K562 (cell line): Measurements from ENCODE around the gene MRPL37. TPM values are rescaled to one million over a fixed set of nuclear protein-coding genes. Genes with fewer than 3 reads are reported as not detected.
A peak's percentile ranks its signal among the peaks of the same experiment; 100 is the strongest.

Experiments
- BHLHE40 ChIP-seq: IDR thresholded peaks from 2 replicates; pipeline ENCODE4 v1.6.1; 2011; ENCODE audit warnings: low read length, improper control_type of control experiment
- JUN ChIP-seq, 2 experiments: sonication (generic) in 1 of 2; formaldehyde crosslinking in 1 of 2; IDR thresholded peaks; 2 replicates each; pipeline versions ENCODE4 v1.6.1 to v1.8.0; 2012 to 2022; ENCODE audit warnings: borderline replicate concordance in 2 of 2, mild to moderate bottlenecking in 2 of 2, improper control_type of control experiment in 1 of 2, low read depth in 1 of 2, low read length in 1 of 2, missing genetic modification reagents in 1 of 2
- KLF6 ChIP-seq: fragments of 250-450 bp; sonication (Bioruptor Pico); IDR thresholded peaks from 2 replicates; pipeline ENCODE4 v1.4.0; 2020; ENCODE audit warnings: mild to moderate bottlenecking, moderate library complexity, borderline replicate concordance
- L3MBTL2 ChIP-seq: fragments of 450-650 bp; IDR thresholded peaks from 2 replicates; pipeline ENCODE4 v1.6.1; 2016; ENCODE audit warnings: mild to moderate bottlenecking, moderate library complexity
- LARP7 ChIP-seq: fragments of 450-650 bp; IDR thresholded peaks from 2 replicates; pipeline ENCODE4 v1.6.1; 2016
- MBD2 ChIP-seq: sonication (generic); IDR thresholded peaks from 2 replicates; pipeline ENCODE4 v1.6.1; 2016; ENCODE audit warnings: low read depth, borderline replicate concordance
- NFIC ChIP-seq: fragments of 450-650 bp; IDR thresholded peaks from 2 replicates; pipeline ENCODE4 v1.6.1; 2017; ENCODE audit warnings: mild to moderate bottlenecking, inconsistent platforms
- NRF1 ChIP-seq, 2 experiments: fragments of 450-650 bp; IDR thresholded peaks in 1 of 2; conservative IDR thresholded peaks in 1 of 2; 2 replicates each; pipeline ENCODE4 v1.6.1; 2014; ENCODE audit warnings: mild to moderate bottlenecking in 2 of 2
- RREB1 ChIP-seq: fragments of 250-450 bp; sonication (Bioruptor Pico); IDR thresholded peaks from 2 replicates; pipeline ENCODE4 v1.4.0; 2020
- SAP30 ChIP-seq: fragments of 200-600 bp; sonication (generic); IDR thresholded peaks from 2 replicates; pipeline ENCODE4 v1.6.1; 2012; ENCODE audit warnings: borderline replicate concordance, low read depth, mild to moderate bottlenecking, moderate library complexity, low read length, control low read depth, inconsistent platforms; ENCODE audit not compliant: insufficient read depth, poor library complexity, severe bottlenecking
- SPI1 ChIP-seq: IDR thresholded peaks from 2 replicates; pipeline ENCODE4 v1.6.1; 2011; ENCODE audit warnings: low read depth, low read length, control low read depth, borderline replicate concordance
- XRCC5 ChIP-seq: fragments of 200-400 bp; formaldehyde crosslinking; IDR thresholded peaks from 2 replicates; pipeline ENCODE4 v1.6.1; 2017; ENCODE audit warnings: low read depth, mild to moderate bottlenecking, low read length
- ZBTB12 ChIP-seq: fragments of 250-450 bp; sonication (Bioruptor Pico); IDR thresholded peaks from 2 replicates; pipeline ENCODE4 v1.4.0; 2020
- ZEB2 ChIP-seq: fragments of 450-650 bp; IDR thresholded peaks from 2 replicates; pipeline ENCODE4 v1.6.1; 2016
- ZNF324 ChIP-seq: fragments of 250-450 bp; sonication (Bioruptor Pico); IDR thresholded peaks from 2 replicates; pipeline ENCODE4 v1.4.0; 2020; ENCODE audit warnings: mild to moderate bottlenecking
- polyA plus RNA-seq, 8 experiments: library from polyadenylated mRNA; depleted of rRNA in 4 of 8; stranded (reverse) in 5 of 8; unstranded in 3 of 8; fragments of >200 nt; fragmentation: Nextera tagmentation in 2 of 8; fragmentation: Illumina TruSeq in 1 of 8; extraction: Ambion mirVana in 2 of 8; extraction: Trizol in 1 of 8; gene quantifications; 2 replicates each; pipeline versions ENCODE4 v1.2.1 to v1.2.3, GENCODE V29; 2011 to 2014; ENCODE audit warnings: inconsistent platforms in 1 of 8, missing spikeins in 1 of 8
- total RNA-seq, 7 experiments: library from RNA; depleted of rRNA in 6 of 7; stranded (reverse); fragments of >200 nt in 6 of 7; fragmentation: Illumina TruSeq in 2 of 7; extraction: Trizol in 2 of 7; gene quantifications; 2 replicates each; pipeline versions ENCODE4 v1.2.1 to v1.2.3, GENCODE V29; 2011 to 2021; ENCODE audit warnings: low replicate concordance in 1 of 7
- TF ChIP-seq, protein P1 (sequence below): fragments of 450-650 bp; IDR thresholded peaks from 2 replicates; pipeline ENCODE4 v1.6.1; 2017; ENCODE audit warnings: antibody characterized with exemption
- TF ChIP-seq, protein P2 (sequence below): IDR thresholded peaks from 2 replicates; pipeline ENCODE4 v1.6.1; 2014; ENCODE audit warnings: antibody characterized with exemption

Gene MRPL37
- total and polyA plus RNA-seq, 9 of the 15 experiments (the other 6 are each of a cell fraction or from before 2014, with no cell fraction given), result 52.2 to 303 (median 180) TPM

DNA sequence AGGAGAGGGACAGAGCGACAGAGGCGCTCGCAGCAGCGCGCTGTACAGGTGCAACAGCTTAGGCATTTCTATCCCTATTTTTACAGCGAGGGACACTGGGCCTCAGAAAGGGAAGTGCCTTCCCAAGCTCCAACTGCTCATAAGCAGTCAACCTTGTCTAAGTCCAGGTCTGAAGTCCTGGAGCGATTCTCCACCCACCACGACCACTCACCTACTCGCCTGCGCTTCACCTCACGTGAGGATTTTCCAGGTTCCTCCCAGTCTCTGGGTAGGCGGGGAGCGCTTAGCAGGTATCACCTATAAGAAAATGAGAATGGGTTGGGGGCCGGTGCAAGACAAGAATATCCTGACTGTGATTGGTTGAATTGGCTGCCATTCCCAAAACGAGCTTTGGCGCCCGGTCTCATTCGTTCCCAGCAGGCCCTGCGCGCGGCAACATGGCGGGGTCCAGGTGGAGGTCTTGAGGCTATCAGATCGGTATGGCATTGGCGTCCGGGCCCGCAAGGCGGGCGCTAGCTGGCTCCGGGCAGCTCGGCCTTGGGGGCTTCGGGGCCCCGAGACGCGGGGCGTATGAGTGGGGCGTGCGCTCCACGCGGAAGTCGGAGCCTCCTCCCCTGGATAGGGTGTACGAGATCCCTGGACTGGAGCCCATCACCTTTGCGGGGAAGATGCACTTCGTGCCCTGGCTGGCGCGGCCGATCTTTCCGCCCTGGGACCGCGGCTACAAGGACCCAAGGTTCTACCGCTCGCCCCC, at the start of gene MRPL37, which contains the start of gene CYB5RL (continued):
- TF ChIP-seq, protein P1, sequence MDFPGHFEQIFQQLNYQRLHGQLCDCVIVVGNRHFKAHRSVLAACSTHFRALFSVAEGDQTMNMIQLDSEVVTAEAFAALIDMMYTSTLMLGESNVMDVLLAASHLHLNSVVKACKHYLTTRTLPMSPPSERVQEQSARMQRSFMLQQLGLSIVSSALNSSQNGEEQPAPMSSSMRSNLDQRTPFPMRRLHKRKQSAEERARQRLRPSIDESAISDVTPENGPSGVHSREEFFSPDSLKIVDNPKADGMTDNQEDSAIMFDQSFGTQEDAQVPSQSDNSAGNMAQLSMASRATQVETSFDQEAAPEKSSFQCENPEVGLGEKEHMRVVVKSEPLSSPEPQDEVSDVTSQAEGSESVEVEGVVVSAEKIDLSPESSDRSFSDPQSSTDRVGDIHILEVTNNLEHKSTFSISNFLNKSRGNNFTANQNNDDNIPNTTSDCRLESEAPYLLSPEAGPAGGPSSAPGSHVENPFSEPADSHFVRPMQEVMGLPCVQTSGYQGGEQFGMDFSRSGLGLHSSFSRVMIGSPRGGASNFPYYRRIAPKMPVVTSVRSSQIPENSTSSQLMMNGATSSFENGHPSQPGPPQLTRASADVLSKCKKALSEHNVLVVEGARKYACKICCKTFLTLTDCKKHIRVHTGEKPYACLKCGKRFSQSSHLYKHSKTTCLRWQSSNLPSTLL, result no peak
- TF ChIP-seq RREB1 (CRISPR knock-in tag) (0 out of 2 replicates have a peak, but pooled peaks have one; percentile 71), KLF6 (no peak), ZNF324 (CRISPR knock-in tag) (0 out of 2 replicates have a peak, but pooled peaks have one; percentile 24), NFIC (peak; percentile 74), ZEB2 (peak; percentile 94), BHLHE40 (peak; percentile 99), L3MBTL2 (peak; percentile 53), SPI1 (peak; percentile 81), SAP30 (peak; percentile 69), NRF1 (conservative IDR thresholded peaks at IDR 0.05 in 1 of 2, IDR thresholded peaks at IDR 0.05 in 1 of 2) (peak; percentile 75 to 79), LARP7 (no peak), MBD2 (peak; percentile 92), ZBTB12 (CRISPR knock-in tag) (peak; percentile 7; the same call in 1 of the 2 replicates), JUN (IDR thresholded peaks at IDR 0.05; ENCODE audit: borderline replicate concordance, low read depth, low read length) (0 out of 2 replicates have a peak, but pooled peaks have one; percentile 38), JUN (CRISPR knock-in tag; IDR thresholded peaks at IDR 0.05; ENCODE audit: borderline replicate concordance) (no peak), XRCC5 (no peak)
- TF ChIP-seq, protein P2, sequence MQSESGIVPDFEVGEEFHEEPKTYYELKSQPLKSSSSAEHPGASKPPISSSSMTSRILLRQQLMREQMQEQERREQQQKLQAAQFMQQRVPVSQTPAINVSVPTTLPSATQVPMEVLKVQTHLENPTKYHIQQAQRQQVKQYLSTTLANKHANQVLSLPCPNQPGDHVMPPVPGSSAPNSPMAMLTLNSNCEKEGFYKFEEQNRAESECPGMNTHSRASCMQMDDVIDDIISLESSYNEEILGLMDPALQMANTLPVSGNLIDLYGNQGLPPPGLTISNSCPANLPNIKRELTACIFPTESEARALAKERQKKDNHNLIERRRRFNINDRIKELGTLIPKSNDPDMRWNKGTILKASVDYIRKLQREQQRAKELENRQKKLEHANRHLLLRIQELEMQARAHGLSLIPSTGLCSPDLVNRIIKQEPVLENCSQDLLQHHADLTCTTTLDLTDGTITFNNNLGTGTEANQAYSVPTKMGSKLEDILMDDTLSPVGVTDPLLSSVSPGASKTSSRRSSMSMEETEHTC, result peak; percentile 23; the same call in 1 of the 2 replicates
